AG09319 (cell line): ENCODE data around the gene DOCK10.

Experiments used
- DNase-seq: peaks from one replicate; pipeline ENCODE4 v3.0.0-alpha.2; 2010; ENCODE audit warnings: low read depth; ENCODE audit errors: extremely low read depth
- CTCF ChIP-seq: IDR thresholded peaks from 2 replicates; pipeline ENCODE4 v1.5.1; 2011; ENCODE audit warnings: low read depth, mild to moderate bottlenecking, inconsistent platforms, low read length, moderate library complexity

Gene DOCK10

GRCh38 chr2:225041851-225042799 is at the start of gene DOCK10:
Gene DOCK10, minus strand, starts transcription at chr2:225042468. Its CDS starts 94 bp downstream, at chr2:225042374.
- no peak for DNase-seq
- no peak for TF ChIP-seq CTCF

- TF ChIP-seq CTCF, result no peak
- DNase-seq, result no peak
These were observed 49.1 kb upstream of the DOCK10 start for GRCh38 chr2:225091336-225091735.

GRCh38 chr2:225090746-225091145 is 48.5 kb upstream of the DOCK10 start:
- no peak for TF ChIP-seq CTCF
- no peak for DNase-seq

GRCh38 chr2:225086915-225087314 is 44.6 kb upstream of the DOCK10 start:
- no peak for TF ChIP-seq CTCF
- DNase-seq, result no peak

- no peak for DNase-seq
- no peak for TF ChIP-seq CTCF
These were observed 44.2 kb upstream of the DOCK10 start for GRCh38 chr2:225086439-225086838.

- DNase-seq, result no peak
- no peak for TF ChIP-seq CTCF
These were observed 41.0 kb upstream of the DOCK10 start for GRCh38 chr2:225083276-225083675.

GRCh38 chr2:225076125-225076524 is 33.9 kb upstream of the DOCK10 start:
- DNase-seq, result peak; percentile 45
- no peak for TF ChIP-seq CTCF
